ENCODE measurements around the gene PTPRK. TPM values are rescaled to one million over a fixed set of nuclear protein-coding genes. Genes with fewer than 3 reads are reported as not detected.

The PTPRK gene
- polyA plus RNA-seq, 1 donor (not counting 4 experiments of a cell fraction or from before 2014, with no cell fraction given): 52.7 TPM

DNA sequence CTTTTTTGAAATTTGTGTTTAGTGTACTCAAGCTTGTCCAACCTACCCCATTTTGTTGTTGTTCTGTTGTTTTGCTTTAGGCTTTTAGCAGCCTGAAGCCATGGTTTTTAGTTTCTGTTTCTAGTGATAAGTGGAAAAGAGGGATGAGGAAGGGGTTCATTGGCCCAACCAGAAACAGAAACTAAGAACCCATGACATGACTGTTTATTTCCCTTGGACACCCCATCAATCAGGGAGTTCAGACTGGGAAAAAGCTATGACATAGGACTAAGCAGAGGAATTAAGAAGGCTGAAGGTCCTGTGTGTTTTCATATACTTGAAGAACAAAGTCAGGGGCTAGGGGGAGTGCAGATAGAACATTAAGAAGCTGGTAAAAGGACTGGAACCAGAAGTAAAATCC is 425.0 kb downstream of the PTPRK start:
- no peaks in the 10 kb centered on the region for H3K79me2 ChIP-seq (ENCODE audit: control insufficient read depth, insufficient read depth, low read length)
- no peak for FAIRE-seq
- dilution Hi-C loops (cut with MboI; ENCODE audit: extremely low pct_ligation_motif_present, low sequenced_read_pairs): no loop called here

DNA sequence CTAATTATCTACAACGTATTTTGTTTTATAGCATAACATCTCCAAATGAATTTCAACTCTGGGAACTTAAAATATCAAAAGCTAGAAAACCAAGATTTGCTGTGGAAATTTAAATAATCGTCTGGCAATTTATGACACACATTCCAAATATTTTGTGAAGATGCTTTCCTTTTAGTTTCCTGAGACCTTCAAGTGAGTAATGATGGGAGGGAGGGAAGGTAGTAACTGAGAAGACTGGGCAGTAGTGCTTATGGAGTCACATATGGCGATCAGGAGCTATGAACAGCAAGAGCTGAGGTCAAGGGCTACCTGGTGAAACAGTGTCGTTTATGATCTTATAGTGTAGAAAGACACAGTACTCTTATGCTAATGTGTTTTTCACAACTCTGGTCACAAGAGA is 441.4 kb downstream of the PTPRK start:
- TF ChIP-seq EZH2 (IDR thresholded peaks at IDR 0.05; ENCODE audit: low read length): no peak
- TF ChIP-seq, protein P1, sequence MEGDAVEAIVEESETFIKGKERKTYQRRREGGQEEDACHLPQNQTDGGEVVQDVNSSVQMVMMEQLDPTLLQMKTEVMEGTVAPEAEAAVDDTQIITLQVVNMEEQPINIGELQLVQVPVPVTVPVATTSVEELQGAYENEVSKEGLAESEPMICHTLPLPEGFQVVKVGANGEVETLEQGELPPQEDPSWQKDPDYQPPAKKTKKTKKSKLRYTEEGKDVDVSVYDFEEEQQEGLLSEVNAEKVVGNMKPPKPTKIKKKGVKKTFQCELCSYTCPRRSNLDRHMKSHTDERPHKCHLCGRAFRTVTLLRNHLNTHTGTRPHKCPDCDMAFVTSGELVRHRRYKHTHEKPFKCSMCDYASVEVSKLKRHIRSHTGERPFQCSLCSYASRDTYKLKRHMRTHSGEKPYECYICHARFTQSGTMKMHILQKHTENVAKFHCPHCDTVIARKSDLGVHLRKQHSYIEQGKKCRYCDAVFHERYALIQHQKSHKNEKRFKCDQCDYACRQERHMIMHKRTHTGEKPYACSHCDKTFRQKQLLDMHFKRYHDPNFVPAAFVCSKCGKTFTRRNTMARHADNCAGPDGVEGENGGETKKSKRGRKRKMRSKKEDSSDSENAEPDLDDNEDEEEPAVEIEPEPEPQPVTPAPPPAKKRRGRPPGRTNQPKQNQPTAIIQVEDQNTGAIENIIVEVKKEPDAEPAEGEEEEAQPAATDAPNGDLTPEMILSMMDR (optimal IDR thresholded peaks at IDR 0.05 in 1 of 3, IDR thresholded peaks at IDR 0.05 in 1 of 3, conservative IDR thresholded peaks at IDR 0.05 in 1 of 3; ENCODE audit: extremely low read depth in 1 of 3, insufficient read depth in 2 of 3, low read length in 3 of 3): no peak
- dilution Hi-C loops (cut with MboI; ENCODE audit: extremely low pct_ligation_motif_present, low sequenced_read_pairs): no loop called here

More for the DNA sequence above, 425.0 kb downstream of the PTPRK start:
- Histone ChIP-seq H3K4me3 (ENCODE audit: control insufficient read depth in 2 of 3, extremely low read depth in 1 of 3, insufficient read depth in 2 of 3, low read depth in 1 of 3, low read length in 3 of 3) (no peak overlapping the region), H2AFZ (ENCODE audit: control insufficient read depth, low read length) (no peak overlapping the region), H3K9me3 (ENCODE audit: control insufficient read depth, low read depth, low read length) (no peaks in the 10 kb centered on the region), H3K4me1 (ENCODE audit: control insufficient read depth, extremely low read depth, insufficient read depth, low read length) (no peaks in the 10 kb centered on the region), H3K27me3 (ENCODE audit: control insufficient read depth, extremely low read depth, insufficient read depth, low read length) (no peaks in the 10 kb centered on the region), H4K20me1 (ENCODE audit: control insufficient read depth, extremely low read depth, insufficient read depth, low read length) (no peaks in the 10 kb centered on the region), H3K36me3 (ENCODE audit: control insufficient read depth in 2 of 2, extremely low read depth in 1 of 2, insufficient read depth in 2 of 2, low read length in 2 of 2) (no peaks in the 10 kb centered on the region), H3K9ac (ENCODE audit: control insufficient read depth, extremely low read depth, insufficient read depth, low read length) (no peak overlapping the region), H3K4me2 (ENCODE audit: control insufficient read depth, extremely low read depth, insufficient read depth, low read depth, low read length) (no peak overlapping the region), H3K27ac (ENCODE audit: control insufficient read depth, insufficient read depth, low read length) (no peak overlapping the region), H3K9me1 (ENCODE audit: control insufficient read depth, extremely low read depth, insufficient read depth, low read length) (no peaks in the 10 kb centered on the region)
- TF ChIP-seq, protein P1 (optimal IDR thresholded peaks at IDR 0.05 in 1 of 3, IDR thresholded peaks at IDR 0.05 in 1 of 3, conservative IDR thresholded peaks at IDR 0.05 in 1 of 3; ENCODE audit: extremely low read depth in 1 of 3, insufficient read depth in 2 of 3, low read length in 3 of 3): no peak
- no peak for DNase-seq (ENCODE audit: low read depth, low spot score)

More for the DNA sequence above, 441.4 kb downstream of the PTPRK start:
- Histone ChIP-seq H3K27me3 (ENCODE audit: control insufficient read depth, extremely low read depth, insufficient read depth, low read length) (no peaks in the 10 kb centered on the region), H2AFZ (ENCODE audit: control insufficient read depth, low read length) (no peak overlapping the region), H3K4me2 (ENCODE audit: control insufficient read depth, extremely low read depth, insufficient read depth, low read depth, low read length) (no peak overlapping the region), H3K9me3 (ENCODE audit: control insufficient read depth, low read depth, low read length) (no peaks in the 10 kb centered on the region), H3K9me1 (ENCODE audit: control insufficient read depth, extremely low read depth, insufficient read depth, low read length) (no peaks in the 10 kb centered on the region), H4K20me1 (ENCODE audit: control insufficient read depth, extremely low read depth, insufficient read depth, low read length) (no peaks in the 10 kb centered on the region), H3K9ac (ENCODE audit: control insufficient read depth, extremely low read depth, insufficient read depth, low read length) (no peak overlapping the region), H3K36me3 (ENCODE audit: control insufficient read depth in 2 of 2, extremely low read depth in 1 of 2, insufficient read depth in 2 of 2, low read length in 2 of 2) (peaks cover 2 to 3% of the 10 kb centered on the region in 2 experiments), H3K4me3 (ENCODE audit: control insufficient read depth in 2 of 3, extremely low read depth in 1 of 3, insufficient read depth in 2 of 3, low read depth in 1 of 3, low read length in 3 of 3) (no peak overlapping the region), H3K4me1 (ENCODE audit: control insufficient read depth, extremely low read depth, insufficient read depth, low read length) (no peaks in the 10 kb centered on the region), H3K27ac (ENCODE audit: control insufficient read depth, insufficient read depth, low read length) (no peak overlapping the region), H3K79me2 (ENCODE audit: control insufficient read depth, insufficient read depth, low read length) (no peaks in the 10 kb centered on the region)
- no peak for DNase-seq (ENCODE audit: low read depth, low spot score)
- no peak for FAIRE-seq

Data from keratinocyte (primary cell).